GM23338 (cell line): ENCODE data around the gene ZNF518A. TPM values are rescaled to one million over a fixed set of nuclear protein-coding genes. Genes with fewer than 3 reads are reported as not detected.

Source experiments
- ATAC-seq: fragments of 200-7000 bp; cut with Tn5 transposase; 3 replicates; pipeline ENCODE4 v1.9.1; 2020
- DNase-seq: peaks from one replicate; pipeline ENCODE4 v3.0.0-alpha.2; 2015; ENCODE audit warnings: low spot score
- H2AFZ ChIP-seq: fragments of 200-600 bp; sonication (generic); 2 replicates; pipeline ENCODE4 v1.8.0; 2016; ENCODE audit warnings: antibody characterized with exemption, mild to moderate bottlenecking, moderate library complexity
- H3F3A ChIP-seq: fragments of 200-600 bp; sonication (generic); replicated peaks from 2 replicates; pipeline ENCODE4 v1.8.0; 2017; ENCODE audit warnings: antibody characterized with exemption, mixed run types, low read depth
- H3K27ac ChIP-seq: fragments of 200-600 bp; sonication (generic); 2 replicates; pipeline ENCODE4 v1.6.1; 2016; ENCODE audit warnings: low read depth
- H3K27me3 ChIP-seq: fragments of 200-600 bp; sonication (generic); 2 replicates; pipeline ENCODE4 v1.8.0; 2016; ENCODE audit warnings: mild to moderate bottlenecking, mixed run types, moderate library complexity; ENCODE audit not compliant: insufficient read depth
- H3K36me3 ChIP-seq: fragments of 200-600 bp; sonication (generic); 2 replicates; pipeline ENCODE4 v1.8.0; 2016; ENCODE audit warnings: mild to moderate bottlenecking; ENCODE audit not compliant: insufficient read depth
- H3K4me1 ChIP-seq: fragments of 200-600 bp; sonication (generic); 2 replicates; pipeline ENCODE4 v1.8.0; 2016; ENCODE audit warnings: mild to moderate bottlenecking, moderate library complexity; ENCODE audit not compliant: insufficient read depth
- H3K4me2 ChIP-seq: fragments of 200-600 bp; sonication (generic); 2 replicates; pipeline ENCODE4 v1.7.1; 2017; ENCODE audit warnings: mixed run types
- H3K4me3 ChIP-seq: fragments of 200-600 bp; sonication (generic); 2 replicates; pipeline ENCODE4 v1.6.1; 2016; ENCODE audit warnings: mixed run types
- H3K79me2 ChIP-seq: fragments of 200-600 bp; sonication (generic); replicated peaks from 2 replicates; pipeline ENCODE4 v1.8.0; 2017; ENCODE audit warnings: mild to moderate bottlenecking; ENCODE audit not compliant: insufficient read depth
- H3K9me2 ChIP-seq: fragments of 200-600 bp; sonication (generic); 2 replicates; pipeline ENCODE4 v1.8.0; 2017; ENCODE audit not compliant: insufficient read depth
- H4K20me1 ChIP-seq: fragments of 200-600 bp; sonication (generic); replicated peaks from 2 replicates; pipeline ENCODE4 v1.8.0; 2017; ENCODE audit warnings: mild to moderate bottlenecking; ENCODE audit not compliant: insufficient read depth
- H3K27ac Mint-ChIP-seq: 2 replicates; pipeline ENCODE4 v1.8.0; 2020; ENCODE audit warnings: inconsistent platforms, mild to moderate bottlenecking, moderate library complexity, mixed read lengths
- H3K27me3 Mint-ChIP-seq: 3 replicates; pipeline ENCODE4 v1.8.0; 2022; ENCODE audit warnings: low read depth, mild to moderate bottlenecking, moderate library complexity, mixed read lengths, inconsistent platforms; ENCODE audit not compliant: insufficient read depth, poor library complexity
- H3K36me3 Mint-ChIP-seq: 3 replicates; pipeline ENCODE4 v1.8.0; 2021; ENCODE audit warnings: low read depth, mild to moderate bottlenecking, inconsistent platforms, moderate library complexity, mixed read lengths
- H3K4me1 Mint-ChIP-seq: 3 replicates; pipeline ENCODE4 v1.8.0; 2020; ENCODE audit warnings: mild to moderate bottlenecking, inconsistent platforms, mixed read lengths
- H3K4me3 Mint-ChIP-seq: 3 replicates; pipeline ENCODE4 v1.8.0; 2021; ENCODE audit warnings: moderate library complexity, mild to moderate bottlenecking, inconsistent platforms, mixed read lengths
- H3K9me3 Mint-ChIP-seq: 3 replicates; pipeline ENCODE4 v1.8.0; 2020; ENCODE audit warnings: moderate library complexity, mild to moderate bottlenecking, inconsistent platforms, mixed read lengths
- CREB1 ChIP-seq: fragments of 250-450 bp; sonication (Bioruptor Pico); IDR thresholded peaks from 2 replicates; pipeline ENCODE4 v1.5.0; 2020; ENCODE audit warnings: low read depth, mild to moderate bottlenecking, moderate library complexity
- ETS1 ChIP-seq: IDR thresholded peaks from 2 replicates; pipeline ENCODE4 v1.6.1; 2016; ENCODE audit warnings: antibody characterized with exemption
- EZH2 ChIP-seq: fragments of 200-600 bp; sonication (generic); IDR thresholded peaks from one replicate; pipeline ENCODE4 v1.8.0; 2017; ENCODE audit warnings: antibody characterized with exemption, mild to moderate bottlenecking, low read depth; ENCODE audit not compliant: unreplicated experiment
- EZH2phosphoT487 ChIP-seq: fragments of 200-600 bp; sonication (generic); IDR thresholded peaks from one replicate; pipeline ENCODE4 v1.8.1; 2018; ENCODE audit warnings: antibody characterized with exemption; ENCODE audit not compliant: unreplicated experiment
- JUNB ChIP-seq: IDR thresholded peaks from one replicate; pipeline ENCODE4 v1.6.1; 2016; ENCODE audit warnings: antibody characterized with exemption; ENCODE audit not compliant: unreplicated experiment
- NANOG ChIP-seq: IDR thresholded peaks from 2 replicates; pipeline ENCODE4 v1.6.1; 2016; ENCODE audit warnings: antibody characterized with exemption, borderline replicate concordance
- POLR2AphosphoS5 ChIP-seq: IDR thresholded peaks from 2 replicates; pipeline ENCODE4 v1.6.1; 2016; ENCODE audit warnings: antibody characterized with exemption, low read depth
- STAT1 ChIP-seq: IDR thresholded peaks from one replicate; pipeline ENCODE4 v1.6.1; 2016; ENCODE audit warnings: antibody characterized with exemption; ENCODE audit not compliant: unreplicated experiment
- ZNF331 ChIP-seq: fragments of 250-450 bp; sonication (Bioruptor Pico); IDR thresholded peaks from 2 replicates; pipeline ENCODE4 v1.5.0; 2020; ENCODE audit warnings: low read depth, mild to moderate bottlenecking, moderate library complexity
- polyA plus RNA-seq: library from polyadenylated mRNA; unstranded; fragments of >200 nt; fragmentation: Nextera tagmentation; extraction: Ambion mirVana; gene quantifications from 2 replicates; pipeline ENCODE4 v1.2.1, GENCODE V29; 2016
- total RNA-seq: library from RNA; depleted of rRNA; stranded (reverse); fragments of >200 nt; shearing (Covaris generic); gene quantifications from 2 replicates; pipeline ENCODE4 v1.2.3, GENCODE V29; 2014
- TF ChIP-seq, protein P1 (sequence below), 2 experiments: fragments of 200-600 bp in 1 of 2; sonication (generic) in 1 of 2; conservative IDR thresholded peaks; 2 replicates each; pipeline versions ENCODE4 v1.5.1 to v1.6.1; 2016 to 2017; ENCODE audit warnings: antibody characterized with exemption in 2 of 2, low read depth in 2 of 2, mild to moderate bottlenecking in 2 of 2, moderate library complexity in 1 of 2
- TF ChIP-seq, protein P2 (sequence below): IDR thresholded peaks from one replicate; pipeline ENCODE4 v1.6.1; 2018; ENCODE audit warnings: antibody characterized with exemption; ENCODE audit not compliant: unreplicated experiment

Gene ZNF518A
- total and polyA plus RNA-seq, 2 experiments from 2014 or later, result 44.6 to 52.1 TPM

DNA sequence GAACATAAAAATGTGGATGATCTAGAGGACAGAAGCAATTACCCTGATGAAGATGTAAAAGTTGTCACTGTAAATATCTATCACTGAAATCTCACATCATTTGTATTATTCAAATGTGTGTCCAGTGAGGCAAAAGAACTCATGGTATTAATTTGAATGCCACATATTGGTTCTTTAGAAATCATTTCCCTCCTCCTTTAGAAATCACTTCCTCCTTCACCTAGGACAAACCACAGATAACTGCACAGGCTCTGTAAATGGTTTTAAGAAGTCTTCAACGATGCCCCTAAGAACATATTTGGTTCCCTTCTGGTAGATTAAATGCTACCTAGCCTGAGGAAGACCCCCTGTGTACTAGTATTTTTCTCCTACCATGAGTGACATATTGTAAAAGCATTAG lies 33.1 kb upstream of the ZNF518A start:
- no peaks in the 10 kb centered on the region for H4K20me1 ChIP-seq
- H3K4me3 ChIP-seq, result no peak overlapping the region
- no peaks in the 10 kb centered on the region for H3K79me2 ChIP-seq
- Mint-ChIP-seq H3K27me3 (peaks cover 9% of the 10 kb centered on the region), H3K4me1 (no peaks in the 10 kb centered on the region), H3K4me3 (no peak overlapping the region), H3K27ac (no peak overlapping the region), H3K36me3 (no peaks in the 10 kb centered on the region), H3K9me3 (no peaks in the 10 kb centered on the region)
- no peak for DNase-seq
- no peaks in the 10 kb centered on the region for H3K9me2 ChIP-seq
- TF ChIP-seq ETS1 (no peak), ZNF331 (CRISPR knock-in tag) (no peak), EZH2 (no peak)
- no peak overlapping the region for H3K27ac ChIP-seq
- H3F3A ChIP-seq, result no peaks in the 10 kb centered on the region
- peaks cover 22% of the 10 kb centered on the region; the same call in 1 of the 2 replicates for H3K27me3 ChIP-seq
- H3K4me1 ChIP-seq, result no peaks in the 10 kb centered on the region
- no peaks in the 10 kb centered on the region for H3K36me3 ChIP-seq
- H2AFZ ChIP-seq, result 0 out of 2 replicates have a peak overlapping the region, but pooled peaks have one; percentile 23
- ATAC-seq, result no peak
- H3K4me2 ChIP-seq, result no peak overlapping the region

GRCh38 chr10:96097865-96098264 lies 32.2 kb upstream of the ZNF518A start:
- Histone ChIP-seq H3K4me3 (no peak overlapping the region), H3K27ac (no peak overlapping the region), H3K36me3 (no peaks in the 10 kb centered on the region), H3F3A (no peaks in the 10 kb centered on the region), H3K9me2 (no peaks in the 10 kb centered on the region), H3K27me3 (peaks cover 13% of the 10 kb centered on the region; the same call in 1 of the 2 replicates), H3K4me1 (no peaks in the 10 kb centered on the region), H2AFZ (no peak overlapping the region), H4K20me1 (no peaks in the 10 kb centered on the region), H3K4me2 (no peak overlapping the region), H3K79me2 (no peaks in the 10 kb centered on the region)
- Mint-ChIP-seq H3K9me3 (no peaks in the 10 kb centered on the region), H3K36me3 (no peaks in the 10 kb centered on the region), H3K27me3 (peaks cover 9% of the 10 kb centered on the region), H3K4me3 (no peak overlapping the region), H3K27ac (no peak overlapping the region), H3K4me1 (no peaks in the 10 kb centered on the region)
- ATAC-seq, result no peak
- DNase-seq, result no peak
- no peak for TF ChIP-seq EZH2
- no peak for TF ChIP-seq JUNB
- no peak for TF ChIP-seq POLR2AphosphoS5
- TF ChIP-seq STAT1, result no peak
- TF ChIP-seq, protein P1, sequence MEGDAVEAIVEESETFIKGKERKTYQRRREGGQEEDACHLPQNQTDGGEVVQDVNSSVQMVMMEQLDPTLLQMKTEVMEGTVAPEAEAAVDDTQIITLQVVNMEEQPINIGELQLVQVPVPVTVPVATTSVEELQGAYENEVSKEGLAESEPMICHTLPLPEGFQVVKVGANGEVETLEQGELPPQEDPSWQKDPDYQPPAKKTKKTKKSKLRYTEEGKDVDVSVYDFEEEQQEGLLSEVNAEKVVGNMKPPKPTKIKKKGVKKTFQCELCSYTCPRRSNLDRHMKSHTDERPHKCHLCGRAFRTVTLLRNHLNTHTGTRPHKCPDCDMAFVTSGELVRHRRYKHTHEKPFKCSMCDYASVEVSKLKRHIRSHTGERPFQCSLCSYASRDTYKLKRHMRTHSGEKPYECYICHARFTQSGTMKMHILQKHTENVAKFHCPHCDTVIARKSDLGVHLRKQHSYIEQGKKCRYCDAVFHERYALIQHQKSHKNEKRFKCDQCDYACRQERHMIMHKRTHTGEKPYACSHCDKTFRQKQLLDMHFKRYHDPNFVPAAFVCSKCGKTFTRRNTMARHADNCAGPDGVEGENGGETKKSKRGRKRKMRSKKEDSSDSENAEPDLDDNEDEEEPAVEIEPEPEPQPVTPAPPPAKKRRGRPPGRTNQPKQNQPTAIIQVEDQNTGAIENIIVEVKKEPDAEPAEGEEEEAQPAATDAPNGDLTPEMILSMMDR (conservative IDR thresholded peaks at IDR 0.05; ENCODE audit: low read depth in 2 of 2), result no peak
- no peak for TF ChIP-seq CREB1 (CRISPR knock-in tag)
- TF ChIP-seq ETS1, result no peak
- TF ChIP-seq, protein P2, sequence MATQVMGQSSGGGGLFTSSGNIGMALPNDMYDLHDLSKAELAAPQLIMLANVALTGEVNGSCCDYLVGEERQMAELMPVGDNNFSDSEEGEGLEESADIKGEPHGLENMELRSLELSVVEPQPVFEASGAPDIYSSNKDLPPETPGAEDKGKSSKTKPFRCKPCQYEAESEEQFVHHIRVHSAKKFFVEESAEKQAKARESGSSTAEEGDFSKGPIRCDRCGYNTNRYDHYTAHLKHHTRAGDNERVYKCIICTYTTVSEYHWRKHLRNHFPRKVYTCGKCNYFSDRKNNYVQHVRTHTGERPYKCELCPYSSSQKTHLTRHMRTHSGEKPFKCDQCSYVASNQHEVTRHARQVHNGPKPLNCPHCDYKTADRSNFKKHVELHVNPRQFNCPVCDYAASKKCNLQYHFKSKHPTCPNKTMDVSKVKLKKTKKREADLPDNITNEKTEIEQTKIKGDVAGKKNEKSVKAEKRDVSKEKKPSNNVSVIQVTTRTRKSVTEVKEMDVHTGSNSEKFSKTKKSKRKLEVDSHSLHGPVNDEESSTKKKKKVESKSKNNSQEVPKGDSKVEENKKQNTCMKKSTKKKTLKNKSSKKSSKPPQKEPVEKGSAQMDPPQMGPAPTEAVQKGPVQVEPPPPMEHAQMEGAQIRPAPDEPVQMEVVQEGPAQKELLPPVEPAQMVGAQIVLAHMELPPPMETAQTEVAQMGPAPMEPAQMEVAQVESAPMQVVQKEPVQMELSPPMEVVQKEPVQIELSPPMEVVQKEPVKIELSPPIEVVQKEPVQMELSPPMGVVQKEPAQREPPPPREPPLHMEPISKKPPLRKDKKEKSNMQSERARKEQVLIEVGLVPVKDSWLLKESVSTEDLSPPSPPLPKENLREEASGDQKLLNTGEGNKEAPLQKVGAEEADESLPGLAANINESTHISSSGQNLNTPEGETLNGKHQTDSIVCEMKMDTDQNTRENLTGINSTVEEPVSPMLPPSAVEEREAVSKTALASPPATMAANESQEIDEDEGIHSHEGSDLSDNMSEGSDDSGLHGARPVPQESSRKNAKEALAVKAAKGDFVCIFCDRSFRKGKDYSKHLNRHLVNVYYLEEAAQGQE, result no peak
- TF ChIP-seq EZH2phosphoT487, result no peak
- TF ChIP-seq NANOG, result no peak
